Small intestine (tissue), 7 donors: ENCODE results near the gene ARMH1. TPM values are rescaled to one million over a fixed set of nuclear protein-coding genes. Genes with fewer than 3 reads are reported as not detected.

Experiments used
- DNase-seq, 2 donors: peaks; one replicate each; pipeline versions ENCODE4 v3.0.0 to v3.0.0-alpha.2; 2013
- FAIRE-seq: peaks from 2 replicates; lab custom pipeline; 2012; peaks lifted over from hg19 to GRCh38; lab: Jason Lieb, UNC
- H3K27ac ChIP-seq, 3 donors: one replicate each; pipeline ENCODE4 v1.5.1; 2013; ENCODE audit warnings: low read length in 2 of 3, mild to moderate bottlenecking in 2 of 3, control low read depth in 1 of 3, inconsistent platforms in 1 of 3, low read depth in 1 of 3, moderate library complexity in 1 of 3
- H3K27me3 ChIP-seq, 3 donors: one replicate each; pipeline ENCODE4 v1.6.1; 2013; ENCODE audit warnings: low read length in 3 of 3, inconsistent platforms in 1 of 3; ENCODE audit not compliant: control insufficient read depth in 3 of 3, insufficient read depth in 3 of 3
- H3K36me3 ChIP-seq, 3 donors: one replicate each; pipeline ENCODE4 v1.6.1; 2013; ENCODE audit warnings: low read length in 3 of 3, inconsistent platforms in 1 of 3, low read depth in 1 of 3, mild to moderate bottlenecking in 1 of 3, moderate library complexity in 1 of 3; ENCODE audit not compliant: control insufficient read depth in 3 of 3, insufficient read depth in 2 of 3
- H3K4me1 ChIP-seq, 3 donors: one replicate each; pipeline ENCODE4 v1.6.1; 2013; ENCODE audit warnings: low read length in 2 of 3, inconsistent platforms in 1 of 3, low read depth in 1 of 3, mild to moderate bottlenecking in 1 of 3, moderate library complexity in 1 of 3; ENCODE audit not compliant: control insufficient read depth in 3 of 3, insufficient read depth in 2 of 3
- H3K4me3 ChIP-seq, 3 donors: one replicate each; pipeline ENCODE4 v1.5.1; 2013; ENCODE audit warnings: low read length in 3 of 3, control low read depth in 1 of 3, inconsistent platforms in 1 of 3, low read depth in 1 of 3, mild to moderate bottlenecking in 1 of 3, moderate library complexity in 1 of 3
- H3K9me3 ChIP-seq, 2 donors: one replicate each; pipeline ENCODE4 v1.6.1; 2013; ENCODE audit warnings: low read depth in 1 of 2, low read length in 1 of 2; ENCODE audit not compliant: control insufficient read depth in 2 of 2, insufficient read depth in 1 of 2
- WGBS, 3 donors: extraction: QIAGEN DNeasy Blood & Tissue Kit; methylation state at CpG; one replicate each; pipeline ENCODE4 v1.1.7; 2013; 5-methylcytosine and 5-hydroxymethylcytosine counted together
- polyA plus RNA-seq, 4 donors: library from polyadenylated mRNA; stranded (reverse) in 3 of 4; unstranded in 1 of 4; fragments of 200-250 nt in 3 of 4; fragments of 120-200 nt in 1 of 4; gene quantifications; one replicate each; pipeline versions ENCODE4 v1.2.1 to v1.2.3, GENCODE V29; 2013
- donor health status: healthy with polysubstance abuse.
- donor health status: control.
- donor health status: control.
- donor health status: Bipolar disorder and iron deficiency.
- donor health status: healthy.

The ARMH1 gene
- polyA plus RNA-seq, 4 donors, result 2.1 to 6.5 (median 3.4) TPM

- DNase-seq (peak in 1 of 2 donors; percentile 60), FAIRE-seq (no peak)
- H3K9me3 ChIP-seq, result no peaks in the 10 kb centered on the region
- WGBS, 3 donors, result 57 to 79% (median 64%) methylated on average over 12 of the region's 12 CpGs
- H3K36me3 ChIP-seq, result no peaks in the 10 kb centered on the region
- no peaks in the 10 kb centered on the region for H3K4me1 ChIP-seq
- H3K27me3 ChIP-seq, result no peaks in the 10 kb centered on the region
- no peak overlapping the region for H3K27ac ChIP-seq
- H3K4me3 ChIP-seq, result no peak overlapping the region
These were observed 14.4 kb downstream of the ARMH1 start for GRCh38 chr1:44688760-44689446.

GRCh38 chr1:44689447-44689765 lies 14.9 kb downstream of the ARMH1 start:
- Histone ChIP-seq H3K36me3 (no peaks in the 10 kb centered on the region), H3K27me3 (no peaks in the 10 kb centered on the region), H3K27ac (no peak overlapping the region), H3K4me1 (no peaks in the 10 kb centered on the region), H3K4me3 (no peak overlapping the region), H3K9me3 (no peaks in the 10 kb centered on the region)
- DNase-seq (no peak), FAIRE-seq (no peak)
- 50 to 77% (median 73%) methylated on average over 3 of the region's 3 CpGs for WGBS, 3 donors

GRCh38 chr1:44693159-44693558 lies 18.6 kb downstream of the ARMH1 start:
- no peaks in the 10 kb centered on the region for H3K4me1 ChIP-seq
- H3K4me3 ChIP-seq, result no peak overlapping the region
- H3K36me3 ChIP-seq, result no peaks in the 10 kb centered on the region
- H3K27me3 ChIP-seq, result no peaks in the 10 kb centered on the region
- FAIRE-seq, result no peak
- DNase-seq, result no peak
- no peaks in the 10 kb centered on the region for H3K9me3 ChIP-seq
- WGBS, 3 donors, result 82 to 97% (median 83%) methylated on average over 2 of the region's 2 CpGs
- no peak overlapping the region for H3K27ac ChIP-seq

GRCh38 chr1:44693900-44694299 lies 19.4 kb downstream of the ARMH1 start:
- Histone ChIP-seq H3K9me3 (no peaks in the 10 kb centered on the region), H3K4me1 (no peaks in the 10 kb centered on the region), H3K27ac (no peak overlapping the region), H3K4me3 (no peak overlapping the region), H3K27me3 (no peaks in the 10 kb centered on the region), H3K36me3 (no peaks in the 10 kb centered on the region)
- no peak for FAIRE-seq
- WGBS, 3 donors, result 91 to 96% (median 91%) methylated on average over 3 of the region's 3 CpGs
- DNase-seq, result no peak

- WGBS, 3 donors, result 83 to 87% (median 86%) methylated on average over 7 of the region's 7 CpGs
- FAIRE-seq (no peak), DNase-seq (no peak)
- H3K36me3 ChIP-seq, result no peaks in the 10 kb centered on the region
- H3K27me3 ChIP-seq, result no peaks in the 10 kb centered on the region
- H3K9me3 ChIP-seq, result no peaks in the 10 kb centered on the region
- H3K4me3 ChIP-seq, result no peak overlapping the region
- no peaks in the 10 kb centered on the region for H3K4me1 ChIP-seq
- no peak overlapping the region for H3K27ac ChIP-seq
These were observed 20.5 kb downstream of the ARMH1 start for GRCh38 chr1:44694863-44695478.

GRCh38 chr1:44695671-44696070 lies 21.2 kb downstream of the ARMH1 start:
- H3K27ac ChIP-seq, result no peak overlapping the region
- DNase-seq (no peak), FAIRE-seq (no peak)
- H3K36me3 ChIP-seq, result no peaks in the 10 kb centered on the region
- 94 to 96% (median 95%) methylated on average over 4 of the region's 4 CpGs for WGBS, 3 donors
- no peaks in the 10 kb centered on the region for H3K4me1 ChIP-seq
- no peaks in the 10 kb centered on the region for H3K27me3 ChIP-seq
- no peaks in the 10 kb centered on the region for H3K9me3 ChIP-seq
- H3K4me3 ChIP-seq, result no peak overlapping the region

- Histone ChIP-seq H3K27ac (no peak overlapping the region), H3K9me3 (no peaks in the 10 kb centered on the region), H3K4me3 (no peak overlapping the region), H3K36me3 (no peaks in the 10 kb centered on the region), H3K27me3 (no peaks in the 10 kb centered on the region), H3K4me1 (peaks cover 0 to 2% (median 0%) of the 10 kb centered on the region in 3 donors)
- WGBS, 3 donors, result 83 to 95% (median 86%) methylated on average over 3 of the region's 3 CpGs
- DNase-seq (no peak), FAIRE-seq (no peak)
These were observed 21.6 kb downstream of the ARMH1 start for GRCh38 chr1:44696101-44696500.

- no peaks in the 10 kb centered on the region for H3K27me3 ChIP-seq
- no peaks in the 10 kb centered on the region for H3K9me3 ChIP-seq
- no peak for DNase-seq
- H3K27ac ChIP-seq, result no peak overlapping the region
- no peak overlapping the region for H3K4me3 ChIP-seq
- no peaks in the 10 kb centered on the region for H3K36me3 ChIP-seq
- peaks cover 0 to 2% (median 0%) of the 10 kb centered on the region in 3 donors for H3K4me1 ChIP-seq
- no peak for FAIRE-seq
- WGBS, 3 donors, result 70 to 79% (median 76%) methylated on average over 7 of the region's 7 CpGs
These were observed 22.4 kb downstream of the ARMH1 start for GRCh38 chr1:44696789-44697345.
